HepG2 (cell line): Measurements from ENCODE around the gene SMG7. TPM values are rescaled to one million over a fixed set of nuclear protein-coding genes. Genes with fewer than 3 reads are reported as not detected.

Experiments used
- ATAC-seq: fragments of 200-7000 bp; cut with Tn5 transposase; 3 replicates; pipeline ENCODE4 v1.9.1; 2020; ENCODE audit warnings: mild to moderate bottlenecking, moderate library complexity
- BruUV-seq: library from RNA; stranded (reverse); fragments of 400-500 nt; replicated peaks from 2 replicates; lab custom pipeline; 2021; lab: Mats Ljungman, UMichigan
- CTCF ChIA-PET: fragments of 300-600 bp; formaldehyde crosslinking; extraction: SDS; loops from one replicate; lab custom pipeline; 2021; ENCODE audit warnings: low total read pairs, inconsistent platforms, low intra/inter-chr PET ratio; lab: Yijun Ruan, JAX
- POLR2A ChIA-PET: fragments of 350-600 bp; sonication (Branson Sonifier 250); formaldehyde crosslinking; loops from one replicate; lab custom pipeline; 2020; ENCODE audit warnings: antibody characterized with exemption, inconsistent platforms; lab: Yijun Ruan, JAX
- DNase-seq: peaks from one replicate; pipeline ENCODE4 v3.0.0-alpha.2; 2015; ENCODE audit warnings: low spot score
- FAIRE-seq: peaks from 3 replicates; lab custom pipeline; 2011; peaks lifted over from hg19 to GRCh38; lab: Jason Lieb, UNC
- H2AFZ ChIP-seq: one replicate; pipeline ENCODE4 v1.6.1; 2011; ENCODE audit warnings: low read length, inconsistent platforms
- H3K27ac ChIP-seq: fragments of 300-600 bp; 3 replicates; pipeline ENCODE4 v1.8.0; 2011; ENCODE audit warnings: mixed run types, mild to moderate bottlenecking, mixed read lengths, low read length, inconsistent platforms; ENCODE audit not compliant: insufficient read depth; ENCODE audit errors: extremely low read length
- H3K27me3 ChIP-seq, 2 experiments: fragments of 200-600 bp in 1 of 2; 2 replicates in 1 of 2; 3 replicates in 1 of 2; pipeline versions ENCODE4 v1.6.0 to v1.8.0; 2011; ENCODE audit warnings: low read length in 2 of 2, mild to moderate bottlenecking in 2 of 2, moderate library complexity in 2 of 2, inconsistent platforms in 1 of 2; ENCODE audit not compliant: insufficient read depth in 2 of 2, control insufficient read depth in 1 of 2
- H3K36me3 ChIP-seq, 2 experiments: fragments of 200-600 bp in 1 of 2; replicated peaks in 1 of 2; 2 replicates in 1 of 2; 3 replicates in 1 of 2; pipeline versions ENCODE4 v1.5.1 to v1.8.0; 2011; ENCODE audit warnings: low read length in 2 of 2, inconsistent platforms in 1 of 2; ENCODE audit not compliant: insufficient read depth in 2 of 2, control insufficient read depth in 1 of 2
- H3K4me1 ChIP-seq: 2 replicates; pipeline ENCODE4 v1.5.1; 2012; ENCODE audit warnings: low read length, inconsistent platforms; ENCODE audit not compliant: insufficient read depth
- H3K4me2 ChIP-seq: 2 replicates; pipeline ENCODE4 v1.6.0; 2011; ENCODE audit warnings: low read depth, low read length, inconsistent platforms
- H3K4me3 ChIP-seq, 3 experiments: fragments of 200-600 bp in 1 of 3; sonication (generic), shearing (Covaris generic) in 1 of 3; replicated peaks in 1 of 3; 2 replicates each; pipeline ENCODE4 v1.5.1; 2011 to 2016; ENCODE audit warnings: low read length in 3 of 3, inconsistent platforms in 2 of 3, low read depth in 2 of 3, mild to moderate bottlenecking in 2 of 3, control low read depth in 1 of 3, mixed read lengths in 1 of 3; ENCODE audit not compliant: insufficient read depth in 1 of 3
- H3K79me2 ChIP-seq: one replicate; pipeline ENCODE4 v1.6.1; 2011; ENCODE audit warnings: low read length, inconsistent platforms; ENCODE audit not compliant: insufficient read depth
- H3K9ac ChIP-seq: 2 replicates; pipeline ENCODE4 v1.6.0; 2011; ENCODE audit warnings: mild to moderate bottlenecking, low read depth, low read length, inconsistent platforms; ENCODE audit not compliant: insufficient read depth
- H3K9me3 ChIP-seq: 2 replicates; pipeline ENCODE4 v1.5.1; 2012; ENCODE audit warnings: mild to moderate bottlenecking, low read length
- H4K20me1 ChIP-seq: 2 replicates; pipeline ENCODE4 v1.6.0; 2011; ENCODE audit warnings: inconsistent platforms, mild to moderate bottlenecking, low read length, moderate library complexity; ENCODE audit not compliant: insufficient read depth
- FLYWCH1 ChIP-seq: sonication (generic); formaldehyde crosslinking; IDR thresholded peaks from 2 replicates; pipeline ENCODE4 v1.8.1; 2023; ENCODE audit warnings: mild to moderate bottlenecking, missing genetic modification reagents
- HNF4G ChIP-seq, 2 experiments: sonication (generic) in 1 of 2; formaldehyde crosslinking in 1 of 2; IDR thresholded peaks; 2 replicates each; pipeline versions ENCODE4 v1.4.0 to v1.6.1; 2011 to 2020; ENCODE audit warnings: borderline replicate concordance in 2 of 2, low read depth in 2 of 2, mild to moderate bottlenecking in 2 of 2, low read length in 1 of 2, missing genetic modification reagents in 1 of 2, moderate library complexity in 1 of 2
- REPIN1 ChIP-seq: sonication (generic); formaldehyde crosslinking; IDR thresholded peaks from 2 replicates; pipeline ENCODE4 v1.8.0; 2022; ENCODE audit warnings: missing genetic modification reagents, low read depth, mild to moderate bottlenecking, borderline replicate concordance
- SIN3B ChIP-seq: fragments of 150-350 bp; IDR thresholded peaks from 2 replicates; pipeline ENCODE4 v1.6.1; 2014; ENCODE audit warnings: low read length
- SRSF9 ChIP-seq: fragments of 200-400 bp; formaldehyde crosslinking; IDR thresholded peaks from 2 replicates; pipeline ENCODE4 v1.6.1; 2018; ENCODE audit warnings: borderline replicate concordance, mild to moderate bottlenecking, low read depth, low read length; ENCODE audit not compliant: insufficient read depth, poor library complexity, severe bottlenecking
- TBX2 ChIP-seq: sonication (generic); formaldehyde crosslinking; IDR thresholded peaks from 2 replicates; pipeline ENCODE4 v1.5.0; 2020; ENCODE audit warnings: missing genetic modification reagents, mild to moderate bottlenecking, borderline replicate concordance
- ZBTB38 ChIP-seq: sonication (generic); formaldehyde crosslinking; IDR thresholded peaks from 2 replicates; pipeline ENCODE4 v1.5.1; 2020; ENCODE audit warnings: mild to moderate bottlenecking, missing genetic modification reagents
- ZHX1 ChIP-seq: sonication (generic); formaldehyde crosslinking; IDR thresholded peaks from 2 replicates; pipeline ENCODE4 v1.8.1; 2022; ENCODE audit warnings: low read depth, mild to moderate bottlenecking, missing genetic modification reagents
- ZNF296 ChIP-seq: sonication (generic); formaldehyde crosslinking; conservative IDR thresholded peaks from 2 replicates; pipeline ENCODE4 v1.5.0; 2020; ENCODE audit warnings: mild to moderate bottlenecking, missing genetic modification reagents
- ZNF574 ChIP-seq: sonication (generic); formaldehyde crosslinking; IDR thresholded peaks from 2 replicates; pipeline ENCODE4 v1.4.0; 2020; ENCODE audit warnings: missing genetic modification reagents
- WGBS: methylation state at CpG from one replicate; pipeline ENCODE4 v1.1.6; 2017; ENCODE audit warnings: low lambda C conversion rate; 5-methylcytosine and 5-hydroxymethylcytosine counted together
- in situ Hi-C: cut with HindIII; loops from 2 replicates; pipeline ENCODE4 v1.10.0; 2017; ENCODE audit warnings: low pct_unique_long_range_greater_than_20kb; ENCODE audit not compliant: extremely low pct_ligation_motif_present
- intact Hi-C: fragments of 100-400 bp; cut with micrococcal nuclease; formaldehyde crosslinking; loops from one replicate; pipeline ENCODE4 v1.10.0; 2022; ENCODE audit not compliant: unreplicated experiment
- polyA plus RNA-seq, 8 experiments: library from polyadenylated mRNA; depleted of rRNA in 3 of 8; stranded (reverse) in 7 of 8; unstranded in 1 of 8; fragments of >200 nt; fragmentation: Illumina TruSeq in 4 of 8; extraction: Trizol in 4 of 8; gene quantifications; 2 replicates each; pipeline versions ENCODE4 v1.2.1 to v1.2.3, GENCODE V29; 2011 to 2016; ENCODE audit warnings: low read depth in 4 of 8, missing spikeins in 1 of 8, mixed read lengths in 1 of 8; ENCODE audit not compliant: insufficient read depth in 1 of 8
- total RNA-seq, 5 experiments: library from RNA; depleted of rRNA; stranded (reverse); fragments of >200 nt; fragmentation: Illumina TruSeq; extraction: Trizol; gene quantifications; 2 replicates each; pipeline ENCODE4 v1.2.3, GENCODE V29; 2016; ENCODE audit warnings: low read depth in 1 of 5

The SMG7 gene
- total and polyA plus RNA-seq, 2 of the 13 experiments (the other 11 are each of a cell fraction or from before 2014, with no cell fraction given) = 14.9 to 27.9 TPM

GRCh38 chr1:183495420-183495819, 23.1 kb downstream of the SMG7 start:
- Histone ChIP-seq H3K9me3 (no peaks in the 10 kb centered on the region), H3K79me2 (peaks cover 78% of the 10 kb centered on the region), H4K20me1 (no peaks in the 10 kb centered on the region; the same call in 1 of the 2 replicates), H3K36me3 (peaks cover 1 to 5% of the 10 kb centered on the region in 2 experiments; a peak in 2 of 5 replicates), H3K27ac (no peak overlapping the region), H3K9ac (no peak overlapping the region), H3K27me3 (no peaks in the 10 kb centered on the region), H3K4me2 (no peak overlapping the region), H3K4me1 (no peaks in the 10 kb centered on the region), H2AFZ (no peak overlapping the region), H3K4me3 (no peak overlapping the region)
- ChIA-PET CTCF (no interaction called here), POLR2A (no interaction called here)
- ATAC-seq = no peak
- TF ChIP-seq FLYWCH1 (CRISPR knock-in tag) = no peak
- no peak for TF ChIP-seq HNF4G (IDR thresholded peaks at IDR 0.05; ENCODE audit: borderline replicate concordance, low read depth, low read length)
- no peak for TF ChIP-seq HNF4G (CRISPR knock-in tag; IDR thresholded peaks at IDR 0.05; ENCODE audit: borderline replicate concordance, low read depth)
- TF ChIP-seq SRSF9 = no peak
- no peak for TF ChIP-seq ZNF574 (CRISPR knock-in tag)
- TF ChIP-seq REPIN1 = no peak
- no peak for TF ChIP-seq ZHX1 (CRISPR knock-in tag)
- no peak for TF ChIP-seq ZBTB38 (CRISPR knock-in tag)
- TF ChIP-seq TBX2 (CRISPR knock-in tag) = no peak
- TF ChIP-seq SIN3B = no peak
- no peak for TF ChIP-seq ZNF296
- no TSS peak for BruUV-seq
- FAIRE-seq = no peak
- in situ Hi-C loops = no loop called here
- no peak for DNase-seq
- intact Hi-C loops = no loop called here
- 98% methylated on average over 11 of the region's 11 CpGs for WGBS
